WTC11 (cell line): Measurements from ENCODE around the gene MADCAM1.

Source experiments
- CTCF ChIP-seq: fragments of 200-600 bp; IDR thresholded peaks from 2 replicates; pipeline ENCODE4 v1.8.0; 2022; ENCODE audit warnings: antibody characterized with exemption
- ZNF512 ChIP-seq: sonication (generic); formaldehyde crosslinking; IDR thresholded peaks from 2 replicates; pipeline ENCODE4 v1.8.1; 2022; ENCODE audit warnings: missing genetic modification reagents, borderline replicate concordance

- no peak for TF ChIP-seq CTCF
- no peak for TF ChIP-seq ZNF512 (CRISPR knock-in tag)
These were observed 28.7 kb upstream of the MADCAM1 start for GRCh38 chr19:467554-467953.
